Measurements from ENCODE around the gene MAMSTR. TPM values are rescaled to one million over a fixed set of nuclear protein-coding genes. Genes with fewer than 3 reads are reported as not detected.
"Not testable (repeated sequence)": the region's sequence is repeated elsewhere in the genome, so short reads cannot be mapped to it uniquely, and the experiment has no call there.

The MAMSTR gene
- 192 TPM for polyA plus RNA-seq (ENCODE audit: insufficient read length)

- DNase-seq, result no peak
These were observed at the start of gene MAMSTR for GRCh38 chr19:48719263-48720171. Gene MAMSTR (minus strand): TSS chr19:48719725. CDS start chr19:48719031, 694 bp downstream.

- no peak for DNase-seq
These were observed 49.6 kb upstream of the MAMSTR start for GRCh38 chr19:48768994-48769713.

GRCh38 chr19:48768171-48768753 is 48.7 kb upstream of the MAMSTR start:
- DNase-seq, result not testable (repeated sequence)

GRCh38 chr19:48765816-48766215 is 46.3 kb upstream of the MAMSTR start:
- not testable (repeated sequence) for DNase-seq

- no peak for DNase-seq
These were observed 41.1 kb upstream of the MAMSTR start for GRCh38 chr19:48760504-48761205.

- no peak for DNase-seq
These were observed 38.2 kb upstream of the MAMSTR start for GRCh38 chr19:48757741-48758144.

GRCh38 chr19:48757089-48757675 is 37.7 kb upstream of the MAMSTR start:
- no peak for DNase-seq

GRCh38 chr19:48756686-48757085 is 37.2 kb upstream of the MAMSTR start:
- no peak for DNase-seq

- no peak for DNase-seq
These were observed 36.7 kb upstream of the MAMSTR start for GRCh38 chr19:48756212-48756611.

- no peak for DNase-seq
These were observed 36.3 kb upstream of the MAMSTR start for GRCh38 chr19:48755787-48756186.

GRCh38 chr19:48755084-48755641 is 35.6 kb upstream of the MAMSTR start, which contains the start of gene FGF21:
Gene FGF21 (plus strand): TSS chr19:48755524. CDS start chr19:48756237, 713 bp downstream.
- no peak for DNase-seq

- DNase-seq, result no peak
These were observed 33.2 kb upstream of the MAMSTR start, which contains the start of gene FUT1 for GRCh38 chr19:48752496-48753365. Gene FUT1 (minus strand): TSS chr19:48752641. CDS start chr19:48751281, 1,360 bp downstream.

- DNase-seq, result no peak
These were observed 32.4 kb upstream of the MAMSTR start for GRCh38 chr19:48751845-48752495.

- no peak for DNase-seq
These were observed 31.4 kb upstream of the MAMSTR start for GRCh38 chr19:48750771-48751504.

GRCh38 chr19:48750351-48750750 is 30.8 kb upstream of the MAMSTR start:
- DNase-seq, result no peak

- DNase-seq, result no peak
These were observed 30.2 kb upstream of the MAMSTR start for GRCh38 chr19:48749571-48750198.

GRCh38 chr19:48746738-48747575 is 27.4 kb upstream of the MAMSTR start, which contains the start of gene IZUMO1:
Gene IZUMO1 (minus strand): TSS chr19:48746909. CDS start chr19:48745859, 1,050 bp downstream.
- DNase-seq, result peak; percentile 80

GRCh38 chr19:48746110-48746509 is 26.6 kb upstream of the MAMSTR start:
- no peak for DNase-seq
